Prostate gland (tissue), 2 donors: ENCODE measurements around the gene ERBB2.

Source experiments
- POLR2AphosphoS5 ChIP-seq: sonication (generic); formaldehyde crosslinking; IDR thresholded peaks from one replicate; pipeline ENCODE4 v1.6.1; 2017; ENCODE audit warnings: antibody characterized with exemption
- TF ChIP-seq, protein P1 (sequence below), 4 experiments: fragments of 200-600 bp in 2 of 4; fragments of 450-650 bp in 2 of 4; sonication (generic) in 2 of 4; IDR thresholded peaks; 1 replicate in 3 of 4; 2 replicates in 1 of 4; pipeline ENCODE4 v1.5.1; 2016 to 2019; ENCODE audit warnings: antibody characterized with exemption in 4 of 4, mild to moderate bottlenecking in 2 of 4, moderate library complexity in 2 of 4

DNA sequence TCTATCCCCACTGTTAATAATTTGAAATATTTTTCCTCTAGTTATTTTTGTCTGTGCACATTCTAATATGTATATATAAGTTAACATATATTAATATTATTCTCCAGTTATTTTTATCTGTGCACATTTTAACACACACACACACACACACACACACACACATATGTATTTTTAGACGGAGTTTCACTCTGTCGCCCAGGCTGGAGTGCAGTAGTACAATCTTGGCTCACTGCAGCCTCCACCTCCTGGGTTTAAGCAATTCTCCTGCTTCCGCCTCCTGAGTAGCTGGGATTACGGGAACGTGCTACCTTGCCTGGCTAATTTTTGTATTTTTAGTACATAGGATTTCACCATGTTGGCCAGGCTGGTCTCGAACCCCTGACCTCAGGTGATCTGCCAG is 17.8 kb downstream of the ERBB2 start:
- TF ChIP-seq, protein P1, sequence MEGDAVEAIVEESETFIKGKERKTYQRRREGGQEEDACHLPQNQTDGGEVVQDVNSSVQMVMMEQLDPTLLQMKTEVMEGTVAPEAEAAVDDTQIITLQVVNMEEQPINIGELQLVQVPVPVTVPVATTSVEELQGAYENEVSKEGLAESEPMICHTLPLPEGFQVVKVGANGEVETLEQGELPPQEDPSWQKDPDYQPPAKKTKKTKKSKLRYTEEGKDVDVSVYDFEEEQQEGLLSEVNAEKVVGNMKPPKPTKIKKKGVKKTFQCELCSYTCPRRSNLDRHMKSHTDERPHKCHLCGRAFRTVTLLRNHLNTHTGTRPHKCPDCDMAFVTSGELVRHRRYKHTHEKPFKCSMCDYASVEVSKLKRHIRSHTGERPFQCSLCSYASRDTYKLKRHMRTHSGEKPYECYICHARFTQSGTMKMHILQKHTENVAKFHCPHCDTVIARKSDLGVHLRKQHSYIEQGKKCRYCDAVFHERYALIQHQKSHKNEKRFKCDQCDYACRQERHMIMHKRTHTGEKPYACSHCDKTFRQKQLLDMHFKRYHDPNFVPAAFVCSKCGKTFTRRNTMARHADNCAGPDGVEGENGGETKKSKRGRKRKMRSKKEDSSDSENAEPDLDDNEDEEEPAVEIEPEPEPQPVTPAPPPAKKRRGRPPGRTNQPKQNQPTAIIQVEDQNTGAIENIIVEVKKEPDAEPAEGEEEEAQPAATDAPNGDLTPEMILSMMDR (IDR thresholded peaks at IDR 0.05) = no peak
- no peak for TF ChIP-seq POLR2AphosphoS5
